ENCODE data around the gene OR2AT4. TPM values are rescaled to one million over a fixed set of nuclear protein-coding genes. Genes with fewer than 3 reads are reported as not detected.

OR2AT4 gene
- total RNA-seq, 1 donor from 2014 or later: not detected

GRCh38 chr11:75090671-75091177 is 6.0 kb downstream of the OR2AT4 start:
- Histone ChIP-seq H3K4me3 (no peak overlapping the region), H3K27me3 (ENCODE audit: low read depth) (peaks cover 32% of the 10 kb centered on the region), H3K4me1 (no peaks in the 10 kb centered on the region), H3K36me3 (peaks cover 3% of the 10 kb centered on the region), H3K27ac (replicated peaks) (no peak overlapping the region), H3K9me3 (replicated peaks) (peaks cover 28% of the 10 kb centered on the region)
- intact Hi-C loops (cut with micrococcal nuclease): no loop called here
- DNase-seq: no peak
- TF ChIP-seq CTCF (IDR thresholded peaks at IDR 0.05; ENCODE audit: borderline replicate concordance): no peak

GRCh38 chr11:75087319-75088305 is 9.1 kb downstream of the OR2AT4 start:
- H3K9me3 ChIP-seq (replicated peaks): peaks cover 26% of the 10 kb centered on the region
- TF ChIP-seq CTCF (IDR thresholded peaks at IDR 0.05; ENCODE audit: borderline replicate concordance): no peak
- H3K4me1 ChIP-seq: no peaks in the 10 kb centered on the region
- H3K36me3 ChIP-seq: peaks cover 3% of the 10 kb centered on the region
- DNase-seq: no peak
- intact Hi-C loops (cut with micrococcal nuclease): no loop called here
- no peak overlapping the region for H3K4me3 ChIP-seq
- no peak overlapping the region for H3K27ac ChIP-seq (replicated peaks)
- H3K27me3 ChIP-seq (ENCODE audit: low read depth): peaks cover 28% of the 10 kb centered on the region

- H3K27ac ChIP-seq (replicated peaks): no peak overlapping the region
- DNase-seq: no peak
- H3K36me3 ChIP-seq: no peaks in the 10 kb centered on the region
- peaks cover under 1% of the 10 kb centered on the region for H3K9me3 ChIP-seq (replicated peaks)
- H3K4me3 ChIP-seq: no peak overlapping the region
- no peak for TF ChIP-seq CTCF (IDR thresholded peaks at IDR 0.05; ENCODE audit: borderline replicate concordance)
- intact Hi-C loops (cut with micrococcal nuclease): no loop called here
- no peaks in the 10 kb centered on the region for H3K4me1 ChIP-seq
- peaks cover 53% of the 10 kb centered on the region for H3K27me3 ChIP-seq (ENCODE audit: low read depth)
Measured at GRCh38 chr11:75084883-75085282, 11.8 kb downstream of the OR2AT4 start.

GRCh38 chr11:75083217-75083605 is 13.5 kb downstream of the OR2AT4 start:
- intact Hi-C loops (cut with micrococcal nuclease): no loop called here
- Histone ChIP-seq H3K36me3 (no peaks in the 10 kb centered on the region), H3K9me3 (replicated peaks) (no peaks in the 10 kb centered on the region), H3K27ac (replicated peaks) (no peak overlapping the region), H3K4me1 (no peaks in the 10 kb centered on the region), H3K27me3 (ENCODE audit: low read depth) (peaks cover 57% of the 10 kb centered on the region), H3K4me3 (no peak overlapping the region)
- no peak for TF ChIP-seq CTCF (IDR thresholded peaks at IDR 0.05; ENCODE audit: borderline replicate concordance)
- no peak for DNase-seq

DNA sequence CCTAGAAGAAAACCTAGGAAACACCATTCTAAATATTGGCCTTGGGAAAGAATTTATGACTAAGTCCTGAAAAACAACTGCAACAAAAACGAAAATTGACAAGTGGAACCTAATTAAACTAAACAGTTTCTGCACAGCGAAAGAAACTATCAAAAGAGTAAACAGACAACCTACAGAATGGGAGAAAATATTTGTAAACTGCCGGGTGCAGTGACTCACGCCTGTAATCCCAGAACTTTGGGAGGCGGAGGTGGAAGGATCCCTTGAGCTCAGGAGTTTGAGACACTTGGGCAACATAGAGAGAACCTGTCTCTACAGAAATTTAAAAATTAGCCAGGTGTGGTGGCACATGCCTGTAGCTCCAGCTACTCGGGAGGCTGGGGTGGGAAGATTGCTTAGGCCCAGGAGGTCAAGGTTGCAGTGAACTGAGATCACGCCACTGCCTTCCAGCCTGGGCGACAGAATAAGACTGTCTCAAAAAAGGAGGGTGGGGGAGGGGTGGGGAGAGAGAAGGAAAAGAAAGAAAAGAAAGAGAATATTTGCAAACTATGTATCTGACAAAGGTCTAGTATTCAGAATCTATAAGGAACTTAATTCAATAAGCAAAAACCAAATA is 14.0 kb downstream of the OR2AT4 start:
- intact Hi-C loops (cut with micrococcal nuclease): no loop called here
- Histone ChIP-seq H3K27me3 (ENCODE audit: low read depth) (peaks cover 61% of the 10 kb centered on the region), H3K36me3 (no peaks in the 10 kb centered on the region), H3K9me3 (replicated peaks) (no peaks in the 10 kb centered on the region), H3K4me1 (no peaks in the 10 kb centered on the region), H3K27ac (replicated peaks) (no peak overlapping the region), H3K4me3 (no peak overlapping the region)
- no peak for DNase-seq
- no peak for TF ChIP-seq CTCF (IDR thresholded peaks at IDR 0.05; ENCODE audit: borderline replicate concordance)
